HEK293 (cell line): ENCODE measurements around the gene TMPRSS11A.

Experiments
- CTCF ChIA-PET: fragments of 350-600 bp; formaldehyde crosslinking; extraction: SDS; loops from one replicate; lab custom pipeline; 2021; ENCODE audit warnings: antibody characterized with exemption; lab: Yijun Ruan, JAX
- POLR2A ChIA-PET: fragments of 300-600 bp; formaldehyde crosslinking; extraction: SDS; loops from one replicate; lab custom pipeline; 2020; ENCODE audit warnings: antibody characterized with exemption, inconsistent platforms; lab: Yijun Ruan, JAX
- H3K27ac ChIP-seq: fragments of 200-500 bp; sonication (Bioruptor generic); 2 replicates; pipeline ENCODE4 v1.5.1; 2014; ENCODE audit warnings: low read depth, low read length, control low read depth, inconsistent platforms; ENCODE audit errors: extremely low read depth
- H3K36me3 ChIP-seq, 2 experiments: fragments of 200-500 bp in 1 of 2; sonication (Bioruptor generic) in 1 of 2; 1 replicate in 1 of 2; 2 replicates in 1 of 2; pipeline ENCODE4 v1.5.1; 2014 to 2017; ENCODE audit warnings: inconsistent platforms in 2 of 2, low read length in 2 of 2; ENCODE audit not compliant: control insufficient read depth in 2 of 2, insufficient read depth in 1 of 2
- H3K4me1 ChIP-seq: fragments of 200-500 bp; sonication (Bioruptor generic); 2 replicates; pipeline ENCODE4 v1.5.1; 2014; ENCODE audit warnings: mild to moderate bottlenecking, low read length, inconsistent platforms; ENCODE audit not compliant: control insufficient read depth, insufficient read depth
- H3K4me3 ChIP-seq: 2 replicates; pipeline ENCODE4 v1.5.1; 2011; ENCODE audit warnings: low read depth, mild to moderate bottlenecking, control low read depth, low read length, moderate library complexity
- H3K9me3 ChIP-seq: fragments of 200-500 bp; sonication (Bioruptor generic); 2 replicates; pipeline ENCODE4 v1.5.1; 2014; ENCODE audit warnings: low read depth, low read length, inconsistent platforms; ENCODE audit not compliant: control insufficient read depth, insufficient read depth
- MYNN ChIP-seq: fragments of 450-650 bp; formaldehyde crosslinking; IDR thresholded peaks from 2 replicates; pipeline ENCODE4 v1.5.1; 2016; ENCODE audit warnings: missing biosample characterization, missing genetic modification characterization, borderline replicate concordance
- PBX3 ChIP-seq: sonication (generic); formaldehyde crosslinking; IDR thresholded peaks from 2 replicates; pipeline ENCODE4 v1.8.1; 2022; ENCODE audit warnings: mild to moderate bottlenecking, moderate library complexity, missing genetic modification reagents
- REST ChIP-seq: fragments of 450-650 bp; formaldehyde crosslinking; IDR thresholded peaks from 2 replicates; pipeline ENCODE4 v1.5.1; 2016; ENCODE audit warnings: missing biosample characterization, missing genetic modification characterization
- SP7 ChIP-seq: fragments of 450-650 bp; formaldehyde crosslinking; IDR thresholded peaks from 2 replicates; pipeline ENCODE4 v1.5.1; 2016; ENCODE audit warnings: missing biosample characterization, missing genetic modification characterization
- ZBTB21 ChIP-seq: fragments of 450-650 bp; formaldehyde crosslinking; IDR thresholded peaks from 2 replicates; pipeline ENCODE4 v1.5.1; 2017; ENCODE audit warnings: missing biosample characterization, missing genetic modification characterization
- ZNF175 ChIP-seq: fragments of 450-650 bp; formaldehyde crosslinking; IDR thresholded peaks from 2 replicates; pipeline ENCODE4 v1.5.1; 2016; ENCODE audit warnings: missing biosample characterization, missing genetic modification characterization
- ZNF184 ChIP-seq: fragments of 450-650 bp; IDR thresholded peaks from 2 replicates; pipeline ENCODE4 v1.5.1; 2018; ENCODE audit warnings: missing biosample characterization, mild to moderate bottlenecking, missing genetic modification characterization
- ZNF23 ChIP-seq: fragments of 450-650 bp; formaldehyde crosslinking; IDR thresholded peaks from 2 replicates; pipeline ENCODE4 v1.5.1; 2016; ENCODE audit warnings: missing biosample characterization, missing genetic modification characterization, borderline replicate concordance
- ZNF274 ChIP-seq, 2 experiments: fragments of 200-500 bp in 1 of 2; fragments of 450-650 bp in 1 of 2; sonication (Bioruptor generic) in 1 of 2; formaldehyde crosslinking in 1 of 2; IDR thresholded peaks; 2 replicates each; pipeline versions ENCODE4 v1.5.1 to v1.6.1; 2014 to 2016; ENCODE audit warnings: borderline replicate concordance in 1 of 2, inconsistent platforms in 1 of 2, low read length in 1 of 2, missing biosample characterization in 1 of 2, missing genetic modification characterization in 1 of 2
- ZNF404 ChIP-seq: fragments of 450-650 bp; formaldehyde crosslinking; IDR thresholded peaks from 2 replicates; pipeline ENCODE4 v1.5.1; 2017; ENCODE audit warnings: missing biosample characterization, missing genetic modification characterization
- ZNF544 ChIP-seq: fragments of 450-650 bp; formaldehyde crosslinking; IDR thresholded peaks from 2 replicates; pipeline ENCODE4 v1.5.0; 2017; ENCODE audit warnings: missing biosample characterization, missing genetic modification characterization
- ZNF548 ChIP-seq: fragments of 450-650 bp; formaldehyde crosslinking; IDR thresholded peaks from 2 replicates; pipeline ENCODE4 v1.5.1; 2016; ENCODE audit warnings: missing biosample characterization, missing genetic modification characterization
- ZNF558 ChIP-seq: fragments of 450-650 bp; formaldehyde crosslinking; IDR thresholded peaks from 2 replicates; pipeline ENCODE4 v1.5.1; 2016; ENCODE audit warnings: missing biosample characterization, missing genetic modification characterization
- ZNF629 ChIP-seq: fragments of 450-650 bp; formaldehyde crosslinking; IDR thresholded peaks from 2 replicates; pipeline ENCODE4 v1.5.1; 2017; ENCODE audit warnings: missing biosample characterization, missing genetic modification characterization
- ZNF660 ChIP-seq: fragments of 450-650 bp; IDR thresholded peaks from 2 replicates; pipeline ENCODE4 v1.5.1; 2018; ENCODE audit warnings: missing biosample characterization, mild to moderate bottlenecking, missing genetic modification characterization
- ZNF664 ChIP-seq: fragments of 450-650 bp; formaldehyde crosslinking; IDR thresholded peaks from 2 replicates; pipeline ENCODE4 v1.5.1; 2016; ENCODE audit warnings: missing biosample characterization, missing genetic modification characterization
- ZNF791 ChIP-seq: fragments of 450-650 bp; formaldehyde crosslinking; IDR thresholded peaks from 2 replicates; pipeline ENCODE4 v1.5.1; 2016; ENCODE audit warnings: missing biosample characterization, missing genetic modification characterization
- TF ChIP-seq, protein P1 (sequence below): fragments of 450-650 bp; formaldehyde crosslinking; IDR thresholded peaks from 2 replicates; pipeline ENCODE4 v1.5.1; 2016; ENCODE audit warnings: missing biosample characterization, missing genetic modification characterization

TMPRSS11A gene

GRCh38 chr4:67988991-67989390 lies 25.7 kb upstream of the TMPRSS11A start:
- no peak overlapping the region for H3K27ac ChIP-seq
- CTCF ChIA-PET, result interaction anchor here (0.9 to 1.7 kb wide), 2 partner anchors 71 to 165 kb away, joined by 3 to 8 read pairs; no protein-coding TSS in a partner anchor

GRCh38 chr4:67983333-67983732 lies 20.0 kb upstream of the TMPRSS11A start:
- no peaks in the 10 kb centered on the region for H3K9me3 ChIP-seq
- no peak for TF ChIP-seq ZNF175 (tag by site-specific recombination)
- TF ChIP-seq ZNF791, result no peak
- TF ChIP-seq REST (tag by site-specific recombination), result no peak
- TF ChIP-seq ZNF548 (tag by site-specific recombination), result no peak
- no peak for TF ChIP-seq PBX3 (CRISPR knock-in tag)
- no peak for TF ChIP-seq ZNF23 (tag by site-specific recombination)
- TF ChIP-seq ZNF544, result no peak
- no peak for TF ChIP-seq ZNF664 (tag by site-specific recombination)
- no peak for TF ChIP-seq ZNF184 (tag by site-specific recombination)
- TF ChIP-seq, all 188 proteins: peak for 0
- ChIA-PET POLR2A (no interaction called here), CTCF (interaction anchor here (0.5 kb wide), 1 partner anchor 238 kb away, joined by 3 read pairs; no protein-coding TSS in a partner anchor)
- no peak overlapping the region for H3K27ac ChIP-seq
- no peak overlapping the region for H3K4me3 ChIP-seq
- no peaks in the 10 kb centered on the region for H3K36me3 ChIP-seq
- H3K4me1 ChIP-seq, result no peaks in the 10 kb centered on the region

More at GRCh38 chr4:67988991-67989390, 25.7 kb upstream of the TMPRSS11A start:
- no peak overlapping the region for H3K4me3 ChIP-seq
- POLR2A ChIA-PET, result no interaction called here
- no peak for TF ChIP-seq ZNF558 (tag by site-specific recombination)
- TF ChIP-seq ZNF404 (tag by site-specific recombination), result no peak
- no peak for TF ChIP-seq ZBTB21 (tag by site-specific recombination)
- no peak for TF ChIP-seq SP7 (tag by site-specific recombination)
- TF ChIP-seq, protein P1, sequence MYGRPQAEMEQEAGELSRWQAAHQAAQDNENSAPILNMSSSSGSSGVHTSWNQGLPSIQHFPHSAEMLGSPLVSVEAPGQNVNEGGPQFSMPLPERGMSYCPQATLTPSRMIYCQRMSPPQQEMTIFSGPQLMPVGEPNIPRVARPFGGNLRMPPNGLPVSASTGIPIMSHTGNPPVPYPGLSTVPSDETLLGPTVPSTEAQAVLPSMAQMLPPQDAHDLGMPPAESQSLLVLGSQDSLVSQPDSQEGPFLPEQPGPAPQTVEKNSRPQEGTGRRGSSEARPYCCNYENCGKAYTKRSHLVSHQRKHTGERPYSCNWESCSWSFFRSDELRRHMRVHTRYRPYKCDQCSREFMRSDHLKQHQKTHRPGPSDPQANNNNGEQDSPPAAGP (tag by site-specific recombination), result no peak
- H3K36me3 ChIP-seq, result no peaks in the 10 kb centered on the region
- H3K4me1 ChIP-seq, result no peaks in the 10 kb centered on the region
- no peaks in the 10 kb centered on the region for H3K9me3 ChIP-seq

GRCh38 chr4:67980512-67980911 lies 17.2 kb upstream of the TMPRSS11A start:
- H3K9me3 ChIP-seq, result no peaks in the 10 kb centered on the region
- CTCF ChIA-PET, result no interaction called here
- POLR2A ChIA-PET, result no interaction called here
- no peak for TF ChIP-seq ZNF274 (IDR thresholded peaks at IDR 0.05; ENCODE audit: low read length)
- no peak for TF ChIP-seq ZNF274 (tag by site-specific recombination; IDR thresholded peaks at IDR 0.05; ENCODE audit: borderline replicate concordance)
- TF ChIP-seq ZNF664 (tag by site-specific recombination), result no peak
- TF ChIP-seq MYNN, result no peak
- TF ChIP-seq ZNF629, result no peak
- TF ChIP-seq ZNF660, result no peak
- H3K27ac ChIP-seq, result no peak overlapping the region
- H3K4me1 ChIP-seq, result no peaks in the 10 kb centered on the region
- no peaks in the 10 kb centered on the region for H3K36me3 ChIP-seq
- no peak overlapping the region for H3K4me3 ChIP-seq
